GM12878 (cell line): ENCODE data around the gene ADAMTSL3. TPM values are rescaled to one million over a fixed set of nuclear protein-coding genes. Genes with fewer than 3 reads are reported as not detected.

ENCODE experiments used
- ATAC-seq: fragments of 200-7000 bp; cut with Tn5 transposase; 3 replicates; pipeline ENCODE4 v1.9.1; 2020; ENCODE audit warnings: mild to moderate bottlenecking, moderate library complexity
- BruUV-seq: library from RNA; stranded (reverse); fragments of 400-500 nt; replicated peaks from 2 replicates; lab custom pipeline; 2021; lab: Mats Ljungman, UMichigan
- CTCF ChIA-PET: fragments of 300-600 bp; sonication (Branson Sonifier 250); formaldehyde crosslinking; extraction: SDS; loops from one replicate; lab custom pipeline; 2021; ENCODE audit warnings: inconsistent platforms; lab: Yijun Ruan, JAX
- POLR2A ChIA-PET: fragments of 350-600 bp; formaldehyde crosslinking; extraction: SDS; loops from one replicate; lab custom pipeline; 2021; ENCODE audit warnings: inconsistent platforms; lab: Charles Lee
- RAD21 ChIA-PET: fragments of 300-600 bp; sonication (Branson Sonifier 250); formaldehyde crosslinking; loops from one replicate; lab custom pipeline; 2023; ENCODE audit warnings: antibody characterized with exemption; ENCODE audit not compliant: unreplicated experiment; lab: Charles Lee
- SMC1A ChIA-PET: fragments of 300-600 bp; sonication (Branson Sonifier 250); formaldehyde crosslinking; loops from one replicate; lab custom pipeline; 2023; ENCODE audit not compliant: unreplicated experiment, uncharacterized antibody; lab: Charles Lee
- DNase-seq: peaks from one replicate; pipeline ENCODE4 v3.0.0-alpha.2; 2011; ENCODE audit warnings: low read depth, low spot score
- FAIRE-seq: peaks from 3 replicates; lab custom pipeline; 2011; peaks lifted over from hg19 to GRCh38; lab: Jason Lieb, UNC
- H2AFZ ChIP-seq: 2 replicates; pipeline ENCODE4 v1.6.0; 2011; ENCODE audit warnings: low read depth, low read length, control low read depth; ENCODE audit not compliant: control insufficient read depth
- H3K27ac ChIP-seq: 2 replicates; pipeline ENCODE4 v1.5.1; 2011; ENCODE audit warnings: control low read depth; ENCODE audit not compliant: control insufficient read depth, insufficient read depth
- H3K27me3 ChIP-seq, 2 experiments: replicated peaks in 1 of 2; 2 replicates each; pipeline versions ENCODE4 v1.6.0 to v1.6.1; 2011; ENCODE audit warnings: low read length in 1 of 2; ENCODE audit not compliant: control insufficient read depth in 2 of 2, insufficient read depth in 2 of 2
- H3K36me3 ChIP-seq, 2 experiments: 2 replicates each; pipeline ENCODE4 v1.5.1; 2011; ENCODE audit warnings: low read length in 1 of 2; ENCODE audit not compliant: control insufficient read depth in 2 of 2, insufficient read depth in 2 of 2
- H3K4me1 ChIP-seq: 2 replicates; pipeline ENCODE4 v1.6.1; 2011; ENCODE audit warnings: mild to moderate bottlenecking, low read length, moderate library complexity, mixed read lengths; ENCODE audit not compliant: control insufficient read depth, insufficient read depth
- H3K4me2 ChIP-seq: 2 replicates; pipeline ENCODE4 v1.6.0; 2011; ENCODE audit warnings: control low read depth; ENCODE audit not compliant: control insufficient read depth, insufficient read depth
- H3K4me3 ChIP-seq: fragments of 200-600 bp; sonication (generic); 2 replicates; pipeline ENCODE4 v1.5.1; 2016
- H3K79me2 ChIP-seq: 2 replicates; pipeline ENCODE4 v1.6.0; 2011; ENCODE audit warnings: low read length; ENCODE audit not compliant: control insufficient read depth, insufficient read depth
- H3K9ac ChIP-seq: 2 replicates; pipeline ENCODE4 v1.8.0; 2011; ENCODE audit warnings: low read length, control low read depth, mixed read lengths; ENCODE audit not compliant: control insufficient read depth, insufficient read depth
- H3K9me3 ChIP-seq: replicated peaks from 3 replicates; pipeline ENCODE4 v1.5.1; 2011; ENCODE audit warnings: mild to moderate bottlenecking, low read length; ENCODE audit not compliant: control insufficient read depth, insufficient read depth
- H4K20me1 ChIP-seq: 2 replicates; pipeline ENCODE4 v1.6.0; 2011; ENCODE audit not compliant: control insufficient read depth, insufficient read depth
- BHLHE40 ChIP-seq, 2 experiments: fragments of 450-650 bp in 1 of 2; IDR thresholded peaks; 2 replicates each; pipeline ENCODE4 v1.6.1; 2011 to 2017; ENCODE audit warnings: low read depth in 2 of 2, borderline replicate concordance in 1 of 2, improper control_type of control experiment in 1 of 2, low read length in 1 of 2, mild to moderate bottlenecking in 1 of 2
- MTA3 ChIP-seq: IDR thresholded peaks from 2 replicates; pipeline ENCODE4 v1.6.1; 2012; ENCODE audit warnings: low read length, inconsistent platforms, borderline replicate concordance
- PAX8 ChIP-seq: fragments of 450-650 bp; IDR thresholded peaks from 2 replicates; pipeline ENCODE4 v1.6.1; 2017; ENCODE audit warnings: mild to moderate bottlenecking, moderate library complexity
- SRF ChIP-seq, 2 experiments: IDR thresholded peaks; 2 replicates each; pipeline ENCODE4 v1.6.1; 2011; ENCODE audit warnings: low read depth in 2 of 2, low read length in 2 of 2, mild to moderate bottlenecking in 1 of 2, moderate library complexity in 1 of 2
- TARDBP ChIP-seq: IDR thresholded peaks from 2 replicates; pipeline ENCODE4 v1.6.1; 2016; ENCODE audit warnings: borderline replicate concordance
- WGBS: methylation state at CpG from one replicate; pipeline ENCODE4 v1.1.6; 2016; ENCODE audit warnings: low lambda C conversion rate; ENCODE audit not compliant: insufficient replicate concordance, insufficient coverage; ENCODE audit errors: missing lambda C conversion rate; 5-methylcytosine and 5-hydroxymethylcytosine counted together
- in situ Hi-C: fragments of 300-500 bp; cut with MboI; formaldehyde crosslinking; loops from 9 replicates; pipeline ENCODE4 v1.14.3; 2018; ENCODE audit warnings: mixed read lengths
- intact Hi-C: fragments of 100-400 bp; cut with micrococcal nuclease; formaldehyde crosslinking; loops from one replicate; pipeline ENCODE4 v1.14.2; 2022; ENCODE audit not compliant: unreplicated experiment
- polyA plus RNA-seq, 11 experiments: library from polyadenylated mRNA; depleted of rRNA in 4 of 11; unstranded in 6 of 11; stranded (reverse) in 5 of 11; fragments of >200 nt; fragmentation: Nextera tagmentation in 4 of 11; fragmentation: Illumina TruSeq in 1 of 11; extraction: Ambion mirVana in 4 of 11; extraction: Trizol in 1 of 11; gene quantifications; 1 replicate in 1 of 11; 2 replicates in 10 of 11; pipeline versions ENCODE4 v1.2.1 to v1.2.3, GENCODE V29; 2011 to 2016; ENCODE audit warnings: inconsistent platforms in 2 of 11, missing spikeins in 2 of 11, low read depth in 1 of 11
- total RNA-seq, 4 experiments: library from RNA; depleted of rRNA in 3 of 4; stranded (reverse); fragments of >200 nt in 3 of 4; fragmentation: Illumina TruSeq in 1 of 4; extraction: Trizol in 1 of 4; gene quantifications; 2 replicates each; pipeline versions ENCODE4 v1.2.1 to v1.2.3, GENCODE V29; 2013 to 2021
- TF ChIP-seq, protein P1 (sequence below): fragments of 450-650 bp; formaldehyde crosslinking; IDR thresholded peaks from 2 replicates; pipeline ENCODE4 v1.5.0; 2022; ENCODE audit warnings: mild to moderate bottlenecking, missing genetic modification characterization
- TF ChIP-seq, protein P2 (sequence below): fragments of 450-650 bp; formaldehyde crosslinking; IDR thresholded peaks from 2 replicates; pipeline ENCODE4 v1.4.0; 2020; ENCODE audit warnings: mild to moderate bottlenecking, moderate library complexity

Gene ADAMTSL3
- total and polyA plus RNA-seq, 10 of the 15 experiments (the other 5 are each of a cell fraction or from before 2014, with no cell fraction given): 0.01 to 0.28 (median 0.13) TPM

GRCh38 chr15:83922649-83923294 lies 268.8 kb downstream of the ADAMTSL3 start:
- ChIA-PET RAD21 (no interaction called here), SMC1A (no interaction called here), CTCF (no interaction called here), POLR2A (no interaction called here)
- TF ChIP-seq, protein P1, sequence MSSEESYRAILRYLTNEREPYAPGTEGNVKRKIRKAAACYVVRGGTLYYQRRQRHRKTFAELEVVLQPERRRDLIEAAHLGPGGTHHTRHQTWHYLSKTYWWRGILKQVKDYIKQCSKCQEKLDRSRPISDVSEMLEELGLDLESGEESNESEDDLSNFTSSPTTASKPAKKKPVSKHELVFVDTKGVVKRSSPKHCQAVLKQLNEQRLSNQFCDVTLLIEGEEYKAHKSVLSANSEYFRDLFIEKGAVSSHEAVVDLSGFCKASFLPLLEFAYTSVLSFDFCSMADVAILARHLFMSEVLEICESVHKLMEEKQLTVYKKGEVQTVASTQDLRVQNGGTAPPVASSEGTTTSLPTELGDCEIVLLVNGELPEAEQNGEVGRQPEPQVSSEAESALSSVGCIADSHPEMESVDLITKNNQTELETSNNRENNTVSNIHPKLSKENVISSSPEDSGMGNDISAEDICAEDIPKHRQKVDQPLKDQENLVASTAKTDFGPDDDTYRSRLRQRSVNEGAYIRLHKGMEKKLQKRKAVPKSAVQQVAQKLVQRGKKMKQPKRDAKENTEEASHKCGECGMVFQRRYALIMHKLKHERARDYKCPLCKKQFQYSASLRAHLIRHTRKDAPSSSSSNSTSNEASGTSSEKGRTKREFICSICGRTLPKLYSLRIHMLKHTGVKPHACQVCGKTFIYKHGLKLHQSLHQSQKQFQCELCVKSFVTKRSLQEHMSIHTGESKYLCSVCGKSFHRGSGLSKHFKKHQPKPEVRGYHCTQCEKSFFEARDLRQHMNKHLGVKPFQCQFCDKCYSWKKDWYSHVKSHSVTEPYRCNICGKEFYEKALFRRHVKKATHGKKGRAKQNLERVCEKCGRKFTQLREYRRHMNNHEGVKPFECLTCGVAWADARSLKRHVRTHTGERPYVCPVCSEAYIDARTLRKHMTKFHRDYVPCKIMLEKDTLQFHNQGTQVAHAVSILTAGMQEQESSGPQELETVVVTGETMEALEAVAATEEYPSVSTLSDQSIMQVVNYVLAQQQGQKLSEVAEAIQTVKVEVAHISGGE (CRISPR knock-in tag): no peak
- FAIRE-seq: no peak
- Histone ChIP-seq H3K4me3 (no peak overlapping the region), H3K9me3 (no peaks in the 10 kb centered on the region; the same call in 2 of the 3 replicates), H3K9ac (no peak overlapping the region), H3K4me1 (peaks cover 30% of the 10 kb centered on the region), H3K36me3 (no peaks in the 10 kb centered on the region), H3K4me2 (no peak overlapping the region), H2AFZ (no peak overlapping the region), H4K20me1 (no peaks in the 10 kb centered on the region), H3K27ac (no peak overlapping the region), H3K27me3 (no peaks in the 10 kb centered on the region), H3K79me2 (no peaks in the 10 kb centered on the region)
- no peak for ATAC-seq
- BruUV-seq: no TSS peak
- DNase-seq: no peak
- in situ Hi-C loops (no loop called here), intact Hi-C loops (no loop called here)
- 96% methylated on average over 2 of the region's 2 CpGs for WGBS

DNA sequence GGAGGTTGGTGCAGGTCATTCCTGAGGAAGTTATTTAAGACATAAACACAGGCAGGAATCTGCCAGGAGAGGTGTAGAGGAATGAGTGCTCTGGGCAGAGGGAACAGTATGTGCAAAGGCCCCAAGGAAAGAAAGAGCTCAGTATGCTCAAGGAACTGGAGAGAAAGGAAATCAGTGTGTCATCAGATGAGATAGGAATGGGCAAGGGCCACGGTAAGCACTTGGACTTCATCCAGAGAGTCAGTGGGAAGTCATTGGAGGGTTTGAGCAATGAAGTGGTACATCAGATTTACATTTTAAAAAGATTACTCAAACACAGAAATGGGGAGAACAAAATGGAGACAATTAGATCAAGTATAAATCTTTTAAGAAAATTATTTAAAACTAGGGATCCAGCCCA lies 272.2 kb downstream of the ADAMTSL3 start:
- Histone ChIP-seq H3K4me2 (no peak overlapping the region), H3K27ac (no peak overlapping the region), H3K4me1 (peaks cover 36% of the 10 kb centered on the region), H3K79me2 (no peaks in the 10 kb centered on the region), H2AFZ (no peak overlapping the region), H3K4me3 (no peak overlapping the region), H3K27me3 (no peaks in the 10 kb centered on the region), H3K9ac (no peak overlapping the region), H4K20me1 (no peaks in the 10 kb centered on the region), H3K9me3 (no peaks in the 10 kb centered on the region; the same call in 2 of the 3 replicates), H3K36me3 (no peaks in the 10 kb centered on the region)
- 0% methylated on average over 1 of the region's 1 CpG for WGBS
- SMC1A ChIA-PET: interaction anchor here (1.6 to 3.2 kb wide), 2 partner anchors 12 to 57 kb away, joined by 3 to 17 read pairs; no protein-coding TSS in a partner anchor
- POLR2A ChIA-PET: no interaction called here
- intact Hi-C loops (loop anchor here (5.0 kb wide), 1 partner anchor 66 kb away; no protein-coding TSS in a partner anchor), in situ Hi-C loops (no loop called here)
- no peak for ATAC-seq
- CTCF ChIA-PET: no interaction called here
- no TSS peak for BruUV-seq
- no peak for DNase-seq
- no peak for FAIRE-seq
- RAD21 ChIA-PET: no interaction called here
- TF ChIP-seq TARDBP: no peak
- no peak for TF ChIP-seq BHLHE40 (IDR thresholded peaks at IDR 0.05; ENCODE audit: borderline replicate concordance in 1 of 2, low read depth in 2 of 2, low read length in 1 of 2)
- no peak for TF ChIP-seq MTA3
- TF ChIP-seq SRF (IDR thresholded peaks at IDR 0.05; ENCODE audit: low read depth in 2 of 2, low read length in 2 of 2): no peak
- TF ChIP-seq PAX8: no peak
- TF ChIP-seq, protein P2, sequence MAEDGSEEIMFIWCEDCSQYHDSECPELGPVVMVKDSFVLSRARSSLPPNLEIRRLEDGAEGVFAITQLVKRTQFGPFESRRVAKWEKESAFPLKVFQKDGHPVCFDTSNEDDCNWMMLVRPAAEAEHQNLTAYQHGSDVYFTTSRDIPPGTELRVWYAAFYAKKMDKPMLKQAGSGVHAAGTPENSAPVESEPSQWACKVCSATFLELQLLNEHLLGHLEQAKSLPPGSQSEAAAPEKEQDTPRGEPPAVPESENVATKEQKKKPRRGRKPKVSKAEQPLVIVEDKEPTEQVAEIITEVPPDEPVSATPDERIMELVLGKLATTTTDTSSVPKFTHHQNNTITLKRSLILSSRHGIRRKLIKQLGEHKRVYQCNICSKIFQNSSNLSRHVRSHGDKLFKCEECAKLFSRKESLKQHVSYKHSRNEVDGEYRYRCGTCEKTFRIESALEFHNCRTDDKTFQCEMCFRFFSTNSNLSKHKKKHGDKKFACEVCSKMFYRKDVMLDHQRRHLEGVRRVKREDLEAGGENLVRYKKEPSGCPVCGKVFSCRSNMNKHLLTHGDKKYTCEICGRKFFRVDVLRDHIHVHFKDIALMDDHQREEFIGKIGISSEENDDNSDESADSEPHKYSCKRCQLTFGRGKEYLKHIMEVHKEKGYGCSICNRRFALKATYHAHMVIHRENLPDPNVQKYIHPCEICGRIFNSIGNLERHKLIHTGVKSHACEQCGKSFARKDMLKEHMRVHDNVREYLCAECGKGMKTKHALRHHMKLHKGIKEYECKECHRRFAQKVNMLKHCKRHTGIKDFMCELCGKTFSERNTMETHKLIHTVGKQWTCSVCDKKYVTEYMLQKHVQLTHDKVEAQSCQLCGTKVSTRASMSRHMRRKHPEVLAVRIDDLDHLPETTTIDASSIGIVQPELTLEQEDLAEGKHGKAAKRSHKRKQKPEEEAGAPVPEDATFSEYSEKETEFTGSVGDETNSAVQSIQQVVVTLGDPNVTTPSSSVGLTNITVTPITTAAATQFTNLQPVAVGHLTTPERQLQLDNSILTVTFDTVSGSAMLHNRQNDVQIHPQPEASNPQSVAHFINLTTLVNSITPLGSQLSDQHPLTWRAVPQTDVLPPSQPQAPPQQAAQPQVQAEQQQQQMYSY (CRISPR knock-in tag): no peak
